ACHN (cell line): ENCODE results near the gene COL23A1.

ENCODE experiments used
- DNase-seq: peaks from one replicate; pipeline ENCODE4 v3.0.0-alpha.2; 2015
- in situ Hi-C: cut with HindIII; loops from 2 replicates; pipeline ENCODE4 v1.10.0; 2017; ENCODE audit warnings: low sequenced_read_pairs, low pct_ligation_motif_present, low pct_unique_long_range_greater_than_20kb

Gene COL23A1

DNA sequence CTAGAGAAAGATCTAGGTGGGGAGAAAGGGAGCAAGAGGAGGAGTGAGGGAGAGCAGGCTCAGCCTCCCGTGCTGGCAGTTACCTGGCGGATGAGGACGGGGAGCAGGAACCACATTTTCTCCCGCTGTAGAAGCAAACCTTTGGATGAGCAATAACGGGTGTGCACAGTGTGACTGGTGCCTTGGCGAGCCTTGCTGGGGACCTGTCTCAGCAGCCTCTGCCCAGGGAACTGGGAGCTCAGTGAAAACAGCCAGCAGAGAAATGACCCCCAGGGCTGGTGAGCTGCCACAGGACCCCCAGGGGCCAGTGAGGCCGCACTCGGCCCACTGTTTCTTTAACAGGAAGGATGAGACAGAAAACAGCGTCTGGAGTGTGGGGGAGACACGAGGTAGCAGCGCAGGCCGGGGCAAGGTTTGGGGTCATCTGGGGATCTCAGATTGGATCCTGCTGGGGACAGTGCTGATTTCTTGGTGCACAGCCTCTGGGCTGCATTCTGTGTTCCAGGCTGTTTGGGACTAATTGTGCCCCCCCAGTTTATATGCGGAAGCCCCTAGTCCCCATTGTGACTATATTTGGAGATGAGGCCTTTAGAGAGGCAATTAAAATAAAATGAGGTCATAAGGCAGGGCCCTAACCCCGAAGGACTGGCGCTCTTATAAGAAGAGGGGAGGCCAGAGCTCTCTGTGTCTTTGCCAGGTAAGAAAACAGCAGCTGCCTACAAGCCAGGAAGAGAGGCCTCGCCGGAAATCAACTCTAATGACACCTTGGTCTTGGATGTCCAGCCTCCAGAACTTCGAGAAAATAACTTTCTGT, 238.8 kb downstream of the COL23A1 start:
- in situ Hi-C loops = no loop called here
- no peak for DNase-seq

DNA sequence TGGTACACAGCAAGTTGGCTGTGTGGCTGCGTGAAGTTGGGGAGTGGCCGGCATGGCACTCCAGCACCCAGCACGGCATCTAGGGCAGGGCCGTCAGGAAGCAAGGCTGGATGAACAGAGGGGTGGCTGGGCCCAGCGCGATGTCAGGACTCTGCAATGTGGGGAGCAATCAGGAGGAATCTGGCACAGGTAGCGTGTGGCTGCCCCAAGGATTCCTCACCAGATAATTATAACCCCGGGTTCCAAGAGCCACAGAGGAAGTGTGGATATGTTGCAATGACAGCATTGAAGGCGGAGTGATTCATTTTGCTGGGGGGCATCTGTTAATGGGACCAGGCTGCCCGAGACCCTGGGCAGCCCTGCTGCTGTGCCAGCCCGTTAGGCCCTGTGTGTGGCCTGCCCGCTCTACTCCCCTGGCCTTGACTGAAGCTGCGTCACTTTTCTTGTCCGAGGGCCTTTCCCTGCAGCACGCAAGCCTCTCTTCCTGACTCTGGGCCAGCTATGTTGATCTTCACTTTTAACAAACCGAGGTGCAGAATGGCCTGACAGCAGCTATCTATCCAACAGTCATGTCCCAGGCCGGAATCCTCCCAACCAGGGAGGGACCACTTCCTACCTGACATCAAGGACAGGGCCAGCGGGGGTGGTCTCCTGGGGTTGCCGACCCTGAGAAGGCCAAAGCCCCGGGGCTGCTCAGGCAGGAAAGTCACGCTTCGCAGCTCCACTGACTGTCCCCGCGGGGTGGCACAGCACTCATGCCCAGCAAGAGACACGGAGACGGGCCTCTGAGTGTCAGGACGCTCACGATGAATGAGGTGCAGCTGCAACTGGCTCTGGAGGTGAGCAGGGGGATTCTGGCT, 239.6 kb downstream of the COL23A1 start:
- in situ Hi-C loops = no loop called here
- DNase-seq = no peak

DNA sequence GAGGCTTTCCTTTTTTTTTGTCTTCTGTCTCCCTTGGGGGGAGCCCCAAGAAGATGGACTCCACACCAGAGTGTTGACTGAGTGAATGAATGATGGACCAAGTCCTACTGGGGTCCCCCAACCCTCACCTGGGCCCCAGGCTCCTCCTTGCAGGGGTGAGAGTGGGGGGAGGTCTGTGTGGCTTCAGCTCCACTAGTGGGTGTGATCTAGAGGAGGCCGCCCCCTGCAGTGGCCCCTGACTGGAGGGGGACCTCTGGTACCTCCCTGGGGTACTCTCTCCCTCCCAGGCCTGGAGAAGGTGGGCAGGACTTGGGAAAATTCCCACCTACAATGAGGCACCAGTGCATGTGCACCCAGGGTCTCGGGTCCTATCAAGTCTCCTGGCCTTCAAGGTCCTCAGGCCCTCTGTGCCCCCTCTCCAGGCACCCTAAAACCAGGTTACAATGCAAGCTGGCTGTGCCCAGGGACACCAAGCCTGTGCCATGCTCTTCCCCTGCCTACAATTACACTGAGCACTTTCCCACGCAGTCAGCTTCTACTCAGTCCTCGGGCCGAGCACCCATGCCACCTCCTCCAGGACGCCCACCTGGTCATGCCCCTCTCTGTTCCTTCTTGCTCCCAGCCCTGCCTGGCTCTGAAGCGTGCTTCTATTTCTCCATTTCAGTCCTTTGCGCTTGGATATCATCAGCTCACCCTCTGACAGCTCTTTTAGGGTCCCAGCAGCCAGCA, 240.4 kb downstream of the COL23A1 start:
- DNase-seq = no peak
- in situ Hi-C loops = no loop called here

GRCh38 chr5:178349075-178349511, 241.1 kb downstream of the COL23A1 start:
- in situ Hi-C loops = no loop called here
- DNase-seq = no peak

DNA sequence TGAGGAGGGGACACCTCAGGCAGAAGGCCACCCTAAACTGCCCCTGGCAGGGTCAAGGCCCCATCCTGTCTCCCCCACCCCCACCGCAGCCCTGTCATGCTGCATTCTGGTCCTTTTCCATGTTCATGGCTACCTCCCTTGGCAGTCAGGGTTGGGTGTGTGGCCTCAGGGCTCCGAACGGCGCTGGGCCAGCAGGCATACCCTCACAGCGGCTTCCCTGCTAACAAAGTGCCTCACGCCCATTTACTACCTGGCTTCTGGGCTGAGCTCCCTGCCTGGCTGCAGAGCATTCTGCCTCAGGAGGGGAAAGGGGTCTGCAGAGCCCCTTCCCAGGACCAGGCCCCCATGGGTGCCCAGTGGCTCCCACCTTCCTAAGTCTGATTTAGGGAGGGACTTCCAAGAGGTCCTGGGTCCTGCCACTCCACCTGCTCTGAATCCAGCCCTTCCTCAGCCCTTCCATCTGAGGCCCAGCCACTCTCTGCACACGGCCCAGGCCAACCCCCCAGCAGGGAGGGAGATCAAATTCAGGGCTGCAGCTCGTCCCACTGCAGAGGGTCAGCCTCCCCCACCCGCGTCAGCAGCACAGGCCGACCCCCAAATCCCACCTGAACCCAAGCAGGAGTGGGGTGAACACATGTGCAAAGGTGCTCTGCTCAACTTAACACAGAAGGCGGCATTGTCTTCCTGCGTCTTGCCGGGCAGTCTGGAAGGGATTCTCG, 241.7 kb downstream of the COL23A1 start:
- no peak for DNase-seq
- in situ Hi-C loops = no loop called here

- in situ Hi-C loops = no loop called here
- no peak for DNase-seq
These were observed 242.2 kb downstream of the COL23A1 start for GRCh38 chr5:178347956-178348355.

DNA sequence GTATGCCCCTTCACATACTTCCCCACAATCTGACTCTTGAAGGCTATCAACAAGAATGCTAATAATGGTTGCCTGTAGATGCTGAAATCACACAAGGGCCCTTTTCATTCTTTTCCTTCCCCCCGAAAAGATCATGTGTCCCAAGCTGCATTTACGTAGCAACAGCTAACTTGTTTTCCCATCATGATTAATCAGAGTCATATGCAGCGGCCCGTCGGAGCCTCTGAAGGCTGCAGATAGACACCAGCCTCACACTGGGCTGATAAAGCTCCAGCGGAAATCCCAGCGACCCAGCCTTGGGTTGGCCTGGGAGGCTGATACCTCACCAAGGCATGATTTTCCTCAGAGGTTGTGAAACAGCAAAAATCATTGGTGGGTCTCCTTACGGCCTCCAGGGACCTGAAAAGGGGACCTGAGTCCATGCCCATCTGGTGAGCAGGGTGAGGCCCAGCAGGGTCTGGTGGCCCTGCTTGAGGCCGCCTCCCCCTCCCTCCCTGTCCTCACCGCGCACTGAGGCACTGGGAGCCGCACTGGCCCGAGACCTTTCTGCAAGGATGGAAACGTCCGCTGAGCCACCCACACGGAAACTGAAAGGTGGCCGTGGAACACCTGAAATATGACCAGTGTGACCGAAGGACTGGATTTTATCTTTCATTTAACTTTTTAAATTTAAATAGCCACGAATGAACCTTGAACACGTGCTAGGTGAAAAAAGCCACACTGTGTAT, 243.4 kb downstream of the COL23A1 start:
- no peak for DNase-seq
- in situ Hi-C loops = no loop called here

GRCh38 chr5:178343306-178343705, 246.9 kb downstream of the COL23A1 start:
- no peak for DNase-seq
- in situ Hi-C loops = no loop called here

- DNase-seq = no peak
- in situ Hi-C loops = no loop called here
These were observed 248.4 kb downstream of the COL23A1 start for GRCh38 chr5:178341851-178342140.

GRCh38 chr5:178341091-178341850, 248.9 kb downstream of the COL23A1 start:
- in situ Hi-C loops = no loop called here

DNA sequence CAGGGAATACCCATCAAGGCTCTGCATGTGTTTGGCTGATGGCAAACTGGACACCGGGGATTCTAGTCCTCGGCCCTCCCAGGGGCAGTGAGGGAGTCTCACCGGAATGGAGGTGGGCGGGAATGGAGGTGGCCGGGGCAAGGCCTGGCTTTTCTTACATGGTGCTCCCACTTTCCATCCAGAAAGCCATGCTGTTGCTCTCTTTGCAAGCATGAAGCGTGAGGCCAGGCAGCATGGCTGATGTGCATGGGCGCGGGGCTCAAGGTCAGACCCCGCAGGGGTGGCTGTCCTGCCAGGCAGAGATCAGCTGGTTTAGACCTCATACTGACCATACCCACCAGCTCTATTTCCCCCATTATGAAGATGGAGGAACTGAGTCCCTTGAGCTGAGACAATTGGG, 249.6 kb downstream of the COL23A1 start:
- in situ Hi-C loops = no loop called here

More at GRCh38 chr5:178341091-178341850, 248.9 kb downstream of the COL23A1 start:
- no peak for DNase-seq

DNA sequence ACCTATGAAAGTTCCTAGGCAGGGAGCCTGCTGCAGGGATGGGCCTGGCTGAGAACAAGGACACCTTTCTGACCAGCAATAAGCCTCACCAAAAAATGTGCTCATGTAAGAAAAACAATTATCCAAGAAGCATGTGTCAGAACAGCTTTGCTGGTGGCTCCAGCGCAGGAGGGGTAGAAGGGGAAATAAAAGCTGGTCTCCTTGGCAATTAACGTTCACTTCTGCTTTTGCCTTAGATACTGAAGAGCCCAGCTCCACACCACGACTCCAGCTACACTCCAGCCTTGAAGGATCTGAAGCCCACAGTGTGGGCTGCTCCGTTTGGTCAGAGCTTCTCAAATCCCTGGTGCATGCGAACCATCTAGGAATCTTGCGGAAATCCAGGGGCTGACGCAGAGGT, 250.0 kb downstream of the COL23A1 start:
- no peak for DNase-seq
- in situ Hi-C loops = no loop called here

More for the DNA sequence above, 249.6 kb downstream of the COL23A1 start:
- DNase-seq = no peak

DNA sequence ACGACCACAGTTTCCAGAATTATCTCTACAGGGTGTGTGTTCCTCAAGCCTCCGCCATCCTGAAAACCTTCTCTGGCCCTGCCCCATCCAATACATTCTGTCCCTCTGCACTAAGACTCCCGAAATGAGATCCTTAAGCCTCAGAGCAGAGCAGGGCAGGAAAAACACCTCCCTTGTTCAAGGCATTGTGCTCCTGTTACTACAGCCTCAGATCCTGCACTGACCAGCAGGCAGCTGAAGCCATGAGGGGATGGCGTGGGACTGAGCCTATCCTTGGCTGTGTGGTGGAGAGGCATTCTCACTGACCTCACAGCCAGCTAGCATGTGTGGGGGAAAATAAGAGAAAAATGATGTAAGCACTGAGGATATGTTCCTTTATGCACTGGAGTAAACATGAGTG, 250.9 kb downstream of the COL23A1 start:
- in situ Hi-C loops = no loop called here
- no peak for DNase-seq

DNA sequence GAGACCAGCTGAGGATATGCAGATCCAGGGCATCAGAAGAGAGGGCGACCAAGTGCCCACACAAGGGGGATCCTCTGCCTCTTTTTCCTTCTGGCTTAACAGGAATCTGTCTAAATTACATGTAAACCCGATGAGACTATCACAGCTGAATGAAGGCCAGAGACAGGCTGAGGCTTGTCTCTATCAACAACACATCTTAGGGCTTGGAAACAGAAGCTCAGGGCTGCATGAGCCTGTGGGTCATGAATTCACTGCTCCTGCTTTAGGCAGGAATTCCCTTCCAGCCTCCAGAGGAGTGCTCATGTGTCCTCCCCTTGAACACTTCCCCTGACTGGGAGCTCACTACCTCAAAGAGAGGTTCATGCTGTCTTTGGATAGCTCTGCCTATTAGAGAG, 251.4 kb downstream of the COL23A1 start:
- in situ Hi-C loops = no loop called here

DNA sequence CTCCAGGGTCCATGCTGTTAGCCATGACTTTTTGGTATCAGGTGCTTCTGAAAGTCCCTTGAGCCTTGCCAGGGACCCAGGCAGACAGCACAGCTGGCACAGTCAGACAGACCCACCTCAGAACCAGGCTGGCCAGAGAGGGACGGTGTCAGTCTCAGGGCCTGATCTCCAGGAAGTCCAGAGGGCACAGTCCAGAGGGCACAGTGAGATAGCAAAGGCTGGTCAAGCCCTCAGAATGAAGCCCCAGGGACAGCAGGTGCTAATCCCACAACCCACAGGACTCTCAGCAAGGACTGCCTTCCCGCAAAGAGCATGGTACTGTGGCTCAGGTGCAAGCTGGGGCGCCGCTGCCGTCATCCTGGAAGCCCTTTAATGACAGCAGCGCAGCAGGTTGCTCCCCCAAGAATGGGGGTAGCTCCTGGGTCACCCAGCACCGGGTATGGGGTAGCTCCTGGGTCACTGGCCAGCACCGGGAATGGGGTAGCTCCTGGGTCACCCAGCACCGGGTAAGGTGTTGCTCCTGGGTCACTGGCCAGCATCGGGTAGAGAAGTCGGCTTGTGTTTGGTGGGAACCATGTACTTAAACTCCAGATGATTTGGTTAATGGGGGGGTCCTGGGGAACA, 252.0 kb downstream of the COL23A1 start:
- in situ Hi-C loops = no loop called here
- no peak for DNase-seq

More for the DNA sequence above, 251.4 kb downstream of the COL23A1 start:
- no peak for DNase-seq

DNA sequence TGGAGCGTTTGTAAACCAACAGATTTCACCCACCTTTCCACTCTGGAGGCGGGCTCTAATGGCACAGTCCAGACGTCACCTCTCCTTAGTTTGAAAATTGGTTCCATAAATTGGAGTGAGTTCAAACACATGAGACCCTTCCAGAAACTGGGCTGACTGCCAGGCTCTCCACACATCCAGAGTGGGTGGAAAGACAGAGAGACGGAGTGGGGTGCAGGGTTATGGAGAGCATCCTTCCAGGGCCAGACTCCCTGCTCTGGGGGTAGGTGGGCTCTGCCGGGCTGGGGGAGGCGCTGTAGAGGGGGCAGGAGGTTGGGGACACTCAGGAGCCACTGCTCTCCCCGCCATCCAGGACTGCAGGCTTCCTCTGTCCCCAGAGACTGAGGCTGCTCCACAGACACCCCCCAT, 252.9 kb downstream of the COL23A1 start:
- in situ Hi-C loops = no loop called here
- no peak for DNase-seq

GRCh38 chr5:178336889-178337288, 253.3 kb downstream of the COL23A1 start:
- in situ Hi-C loops = no loop called here
- no peak for DNase-seq
